HCT116 (cell line): ENCODE results near the gene TSPOAP1. TPM values are rescaled to one million over a fixed set of nuclear protein-coding genes. Genes with fewer than 3 reads are reported as not detected.

Experiments used
- ATAC-seq: fragments of 200-7000 bp; cut with Tn5 transposase; 2 replicates; pipeline ENCODE4 v1.9.1; 2020; ENCODE audit warnings: mild to moderate bottlenecking, moderate library complexity
- BruUV-seq: library from RNA; stranded (reverse); fragments of 400-500 nt; replicated peaks from 2 replicates; lab custom pipeline; 2021; lab: Mats Ljungman, UMichigan
- CTCF ChIA-PET: fragments of 300-600 bp; sonication (Branson Sonifier 250); formaldehyde crosslinking; loops from one replicate; lab custom pipeline; 2021; ENCODE audit warnings: antibody characterized with exemption; lab: Charles Lee
- POLR2A ChIA-PET: fragments of 300-600, 350-600 bp; sonication (Branson Sonifier 250); formaldehyde crosslinking; loops from one replicate; lab custom pipeline; 2021; ENCODE audit warnings: antibody characterized with exemption; lab: Charles Lee
- RAD21 ChIA-PET, 2 experiments: fragments of 300-600 bp; sonication (Branson Sonifier 250); formaldehyde crosslinking; loops; one replicate each; lab custom pipeline; 2023; ENCODE audit warnings: low total read pairs in 2 of 2; ENCODE audit not compliant: uncharacterized antibody in 2 of 2, unreplicated experiment in 2 of 2, low non-redundant PET in 1 of 2; lab: Charles Lee
- DNase-seq: peaks from one replicate; pipeline ENCODE4 v3.0.0-alpha.2; 2010; ENCODE audit warnings: low read depth, low spot score
- H2AFZ ChIP-seq: fragments of 200-600 bp; shearing (Covaris generic), sonication (generic); 2 replicates; pipeline ENCODE4 v1.6.1; 2017; ENCODE audit warnings: low read depth, mixed run types, mixed read lengths, antibody characterized with exemption, low read length; ENCODE audit not compliant: poor library complexity, severe bottlenecking
- H3K27ac ChIP-seq: 2 replicates; pipeline ENCODE4 v1.5.1; 2012; ENCODE audit warnings: low read depth, low read length
- H3K27me3 ChIP-seq: fragments of 200-600 bp; sonication (generic); 2 replicates; pipeline ENCODE4 v1.6.1; 2016; ENCODE audit warnings: mixed run types, low read length, mixed read lengths; ENCODE audit not compliant: insufficient read depth
- H3K36me3 ChIP-seq, 2 experiments: fragments of 200-500 bp in 1 of 2; fragments of 200-600 bp in 1 of 2; sonication (Bioruptor generic) in 1 of 2; sonication (generic) in 1 of 2; 2 replicates each; pipeline versions ENCODE4 v1.5.1 to v1.6.1; 2014 to 2016; ENCODE audit warnings: low read length in 2 of 2, inconsistent platforms in 1 of 2, mixed read lengths in 1 of 2, mixed run types in 1 of 2; ENCODE audit not compliant: insufficient read depth in 2 of 2, control insufficient read depth in 1 of 2
- H3K4me1 ChIP-seq, 2 experiments: fragments of 200-600 bp in 1 of 2; sonication (generic) in 1 of 2; 2 replicates each; pipeline versions ENCODE4 v1.5.1 to v1.6.1; 2012 to 2017; ENCODE audit warnings: low read length in 2 of 2, inconsistent platforms in 1 of 2, mild to moderate bottlenecking in 1 of 2, mixed read lengths in 1 of 2, mixed run types in 1 of 2, moderate library complexity in 1 of 2; ENCODE audit not compliant: insufficient read depth in 2 of 2, control insufficient read depth in 1 of 2
- H3K4me2 ChIP-seq: fragments of 200-600 bp; sonication (generic); 2 replicates; pipeline ENCODE4 v1.6.1; 2017; ENCODE audit warnings: mixed run types, low read length, mixed read lengths
- H3K4me3 ChIP-seq, 2 experiments: fragments of 200-600 bp in 1 of 2; sonication (generic) in 1 of 2; replicated peaks in 1 of 2; 2 replicates each; pipeline ENCODE4 v1.5.1; 2011 to 2016; ENCODE audit warnings: low read length in 2 of 2, control low read depth in 1 of 2, low read depth in 1 of 2, mild to moderate bottlenecking in 1 of 2, mixed read lengths in 1 of 2, mixed run types in 1 of 2
- H3K79me2 ChIP-seq: fragments of 200-600 bp; sonication (generic); 2 replicates; pipeline ENCODE4 v1.6.1; 2017; ENCODE audit warnings: mild to moderate bottlenecking, mixed run types, low read length, moderate library complexity, mixed read lengths; ENCODE audit not compliant: insufficient read depth
- H3K9ac ChIP-seq: fragments of 200-600 bp; sonication (generic); 2 replicates; pipeline ENCODE4 v1.6.1; 2016; ENCODE audit warnings: low read length, mixed read lengths
- H3K9me2 ChIP-seq: fragments of 200-600 bp; sonication (generic), shearing (Covaris generic); 2 replicates; pipeline ENCODE4 v1.6.1; 2017; ENCODE audit warnings: mixed run types, mild to moderate bottlenecking, moderate library complexity; ENCODE audit not compliant: insufficient read depth
- H3K9me3 ChIP-seq, 2 experiments: fragments of 200-500 bp in 1 of 2; fragments of 200-600 bp in 1 of 2; sonication (Bioruptor generic) in 1 of 2; sonication (generic) in 1 of 2; 2 replicates each; pipeline ENCODE4 v1.6.1; 2014 to 2017; ENCODE audit warnings: low read length in 2 of 2, mixed read lengths in 2 of 2, inconsistent platforms in 1 of 2, low read depth in 1 of 2, mild to moderate bottlenecking in 1 of 2, mixed run types in 1 of 2, moderate library complexity in 1 of 2; ENCODE audit not compliant: control insufficient read depth in 1 of 2, insufficient read depth in 1 of 2
- H4K20me1 ChIP-seq: fragments of 200-600 bp; sonication (generic), shearing (Covaris generic); 2 replicates; pipeline ENCODE4 v1.6.1; 2017; ENCODE audit warnings: mixed run types, mild to moderate bottlenecking, moderate library complexity; ENCODE audit not compliant: insufficient read depth
- ATF3 ChIP-seq: IDR thresholded peaks from 2 replicates; pipeline ENCODE4 v1.6.1; 2012
- CBX3 ChIP-seq: IDR thresholded peaks from 2 replicates; pipeline ENCODE4 v1.6.1; 2012; ENCODE audit warnings: low read depth
- CEBPB ChIP-seq: IDR thresholded peaks from 2 replicates; pipeline ENCODE4 v1.6.1; 2012; ENCODE audit warnings: low read depth
- CTCF ChIP-seq, 3 experiments: fragments of 200-600 bp in 1 of 3; sonication (generic) in 1 of 3; IDR thresholded peaks in 2 of 3; conservative IDR thresholded peaks in 1 of 3; 2 replicates each; pipeline ENCODE4 v1.5.1; 2012 to 2017; ENCODE audit warnings: low read depth in 2 of 3, low read length in 2 of 3, antibody characterized with exemption in 1 of 3, borderline replicate concordance in 1 of 3, control low read depth in 1 of 3, mild to moderate bottlenecking in 1 of 3, mixed read lengths in 1 of 3, mixed run types in 1 of 3, moderate library complexity in 1 of 3; ENCODE audit not compliant: insufficient read depth in 1 of 3
- ELF1 ChIP-seq: IDR thresholded peaks from 2 replicates; pipeline ENCODE4 v1.6.1; 2012; ENCODE audit warnings: low read depth, borderline replicate concordance
- EZH2 ChIP-seq: fragments of 200-600 bp; sonication (generic); IDR thresholded peaks from 2 replicates; pipeline ENCODE4 v1.6.1; 2017; ENCODE audit warnings: antibody characterized with exemption, mixed run types
- EZH2phosphoT487 ChIP-seq: fragments of 200-600 bp; IDR thresholded peaks from 2 replicates; pipeline ENCODE4 v1.6.1; 2018; ENCODE audit warnings: antibody characterized with exemption, borderline replicate concordance
- JUND ChIP-seq: IDR thresholded peaks from 2 replicates; pipeline ENCODE4 v1.6.1; 2012
- POLR2AphosphoS5 ChIP-seq: IDR thresholded peaks from 2 replicates; pipeline ENCODE4 v1.6.1; 2011; ENCODE audit warnings: mild to moderate bottlenecking, low read depth, low read length, moderate library complexity
- SIN3A ChIP-seq: IDR thresholded peaks from 2 replicates; pipeline ENCODE4 v1.6.1; 2012; ENCODE audit warnings: low read depth
- SRF ChIP-seq: IDR thresholded peaks from 2 replicates; pipeline ENCODE4 v1.6.1; 2012; ENCODE audit warnings: low read depth
- TCF7L2 ChIP-seq: IDR thresholded peaks from 2 replicates; pipeline ENCODE4 v1.7.0; 2011; ENCODE audit warnings: borderline replicate concordance, inconsistent platforms; ENCODE audit not compliant: insufficient read depth, insufficient read length; ENCODE audit errors: extremely low read depth
- ZNF274 ChIP-seq: fragments of 200-500 bp; sonication (Bioruptor generic); IDR thresholded peaks from 2 replicates; pipeline ENCODE4 v1.6.1; 2014; ENCODE audit warnings: mild to moderate bottlenecking, low read depth, low read length, inconsistent platforms
- intact Hi-C: fragments of 100-400 bp; cut with micrococcal nuclease; formaldehyde crosslinking; loops from 2 replicates; pipeline ENCODE4 v1.10.0; 2022
- total RNA-seq: library from RNA; stranded (reverse); gene quantifications from one replicate; pipeline ENCODE4 v1.2.1, GENCODE V29; 2021; ENCODE audit not compliant: unreplicated experiment

Gene TSPOAP1
- total RNA-seq, 1 experiment from 2014 or later, result 0.27 TPM

GRCh38 chr17:58370309-58370708, 41.7 kb upstream of the TSPOAP1 start:
- DNase-seq, result no peak
- ATAC-seq, result no peak
- peaks cover 72% of the 10 kb centered on the region for H3K79me2 ChIP-seq
- RAD21 ChIA-PET, result interaction anchor here in 1 of 2 experiments (0.6 kb wide), 1 partner anchor 19 kb away, joined by 3 read pairs; no protein-coding TSS in a partner anchor
- no peak overlapping the region for H3K9ac ChIP-seq
- H3K4me1 ChIP-seq, result peaks cover 12 to 17% of the 10 kb centered on the region in 2 experiments
- H3K9me3 ChIP-seq, result no peaks in the 10 kb centered on the region
- POLR2A ChIA-PET, result interaction anchor here (0.7 kb wide), 1 partner anchor 52 kb away, joined by 5 read pairs; no protein-coding TSS in a partner anchor
- CTCF ChIA-PET, result interaction anchor here (1.3 kb wide), 1 partner anchor 10 kb away, joined by 3 read pairs; no protein-coding TSS in a partner anchor
- H3K9me2 ChIP-seq, result no peaks in the 10 kb centered on the region
- no peak overlapping the region for H2AFZ ChIP-seq
- intact Hi-C loops, result no loop called here
- no peak overlapping the region for H3K27ac ChIP-seq
- no peaks in the 10 kb centered on the region for H3K27me3 ChIP-seq
- H3K4me3 ChIP-seq, result no peak overlapping the region
- no TSS peak for BruUV-seq
- TF ChIP-seq CBX3, result no peak
- TF ChIP-seq ATF3, result no peak
- no peak for TF ChIP-seq POLR2AphosphoS5
- no peak for TF ChIP-seq TCF7L2
- TF ChIP-seq EZH2, result no peak
- TF ChIP-seq SIN3A, result no peak
- TF ChIP-seq JUND, result no peak
- no peak for TF ChIP-seq CTCF (IDR thresholded peaks at IDR 0.05 in 2 of 3, conservative IDR thresholded peaks at IDR 0.05 in 1 of 3; ENCODE audit: borderline replicate concordance in 1 of 3, insufficient read depth in 1 of 3, low read depth in 2 of 3, low read length in 2 of 3)
- TF ChIP-seq SRF, result no peak
- no peak for TF ChIP-seq ELF1
- TF ChIP-seq CEBPB, result no peak
- TF ChIP-seq EZH2phosphoT487, result no peak
- TF ChIP-seq ZNF274, result no peak
- TF ChIP-seq, all 23 proteins: peak for 0
- Histone ChIP-seq H4K20me1 (no peaks in the 10 kb centered on the region), H3K36me3 (peaks cover 6 to 36% of the 10 kb centered on the region in 2 experiments; a peak in 3 of 4 replicates), H3K4me2 (no peak overlapping the region)
